Astrocyte of the spinal cord (primary cell): ENCODE results near the gene OR13J1.
"Not testable (repeated sequence)": the region's sequence is repeated elsewhere in the genome, so short reads cannot be mapped to it uniquely, and the experiment has no call there.

Experiments
- DNase-seq: peaks from one replicate; pipeline ENCODE4 v3.0.0; 2011; ENCODE audit warnings: low read depth, low spot score
- H3K4me3 ChIP-seq: 2 replicates; pipeline ENCODE4 v1.5.1; 2011; ENCODE audit warnings: low read depth, mild to moderate bottlenecking, low read length, moderate library complexity
- CTCF ChIP-seq: IDR thresholded peaks from 2 replicates; pipeline ENCODE4 v1.5.1; 2012; ENCODE audit warnings: low read depth, mild to moderate bottlenecking, low read length, inconsistent platforms
- in situ Hi-C: cut with HindIII; loops from 2 replicates; pipeline ENCODE4 v1.10.0; 2017; ENCODE audit warnings: low sequenced_read_pairs

Gene OR13J1

GRCh38 chr9:35899021-35899420, 28.8 kb upstream of the OR13J1 start:
- no peak for TF ChIP-seq CTCF
- no peak overlapping the region for H3K4me3 ChIP-seq
- in situ Hi-C loops: no loop called here
- no peak for DNase-seq

GRCh38 chr9:35898337-35898736, 28.1 kb upstream of the OR13J1 start:
- no peak for DNase-seq
- H3K4me3 ChIP-seq: no peak overlapping the region
- no peak for TF ChIP-seq CTCF
- in situ Hi-C loops: no loop called here

- DNase-seq, in situ Hi-C loops, H3K4me3 ChIP-seq: not testable (repeated sequence)
These were observed 27.3 kb upstream of the OR13J1 start for GRCh38 chr9:35897376-35898099.

GRCh38 chr9:35896570-35896969, 26.4 kb upstream of the OR13J1 start:
- no peak for TF ChIP-seq CTCF
- in situ Hi-C loops: no loop called here
- no peak for DNase-seq
- H3K4me3 ChIP-seq: no peak overlapping the region

- in situ Hi-C loops: no loop called here
- no peak for DNase-seq
- no peak overlapping the region for H3K4me3 ChIP-seq
- no peak for TF ChIP-seq CTCF
These were observed 21.9 kb upstream of the OR13J1 start for GRCh38 chr9:35892051-35892450.

- no peak for DNase-seq
- H3K4me3 ChIP-seq: no peak overlapping the region
- in situ Hi-C loops: no loop called here
- no peak for TF ChIP-seq CTCF
These were observed 21.4 kb upstream of the OR13J1 start for GRCh38 chr9:35891646-35892045.

- in situ Hi-C loops, H3K4me3 ChIP-seq, DNase-seq: not testable (repeated sequence)
These were observed 14.7 kb upstream of the OR13J1 start for GRCh38 chr9:35884908-35885307.

GRCh38 chr9:35882996-35883395, 12.8 kb upstream of the OR13J1 start:
- in situ Hi-C loops: no loop called here
- DNase-seq: no peak
- TF ChIP-seq CTCF: no peak

More at GRCh38 chr9:35882996-35883395, 12.8 kb upstream of the OR13J1 start:
- H3K4me3 ChIP-seq: no peak overlapping the region
